ENCODE data around the gene SIRPA.
A peak's percentile ranks its signal among the peaks of the same experiment; 100 is the strongest.

The SIRPA gene

DNA sequence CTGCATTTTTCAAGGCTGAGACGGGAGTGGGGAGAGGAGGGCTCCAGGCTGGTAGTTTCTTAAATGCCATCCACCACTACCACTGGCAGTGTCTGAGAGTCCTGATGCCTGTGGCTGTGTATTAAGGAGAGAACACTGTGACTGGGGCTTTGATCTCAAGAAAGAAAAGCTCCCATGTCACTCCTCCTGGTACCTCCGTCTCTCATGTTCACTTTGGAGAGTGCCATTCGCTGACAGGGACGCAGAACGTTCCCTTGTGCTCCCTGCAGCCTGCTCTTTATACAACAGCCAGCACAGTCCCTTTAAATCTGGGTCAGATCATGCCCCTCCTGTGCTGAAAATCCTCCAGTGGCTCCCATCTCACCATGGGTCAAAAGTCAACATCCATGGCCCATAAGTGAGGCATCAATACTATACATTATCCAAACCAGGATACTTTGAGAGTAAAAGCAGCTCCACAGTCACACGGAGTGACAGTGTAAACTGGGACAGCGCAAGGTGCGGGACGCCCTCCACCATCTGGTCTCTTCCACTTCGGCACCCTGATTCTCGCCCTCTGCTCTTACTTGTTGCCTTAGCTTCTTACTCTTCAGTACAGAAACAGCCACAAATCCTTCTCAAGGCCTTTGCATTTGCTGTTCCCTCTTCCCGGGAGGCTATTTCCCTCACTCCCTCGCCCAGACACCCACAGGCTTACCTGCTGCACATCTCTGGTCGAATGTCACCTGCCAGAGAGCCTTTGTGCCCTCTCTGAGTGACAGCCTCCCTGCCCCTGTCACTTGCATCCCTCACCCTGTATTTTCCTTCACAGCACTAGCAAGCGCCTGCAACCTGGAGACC is 78.6 kb downstream of the SIRPA start:
- H3K4me3 ChIP-seq (ENCODE audit: low read depth, low read length) = no peak overlapping the region
- TF ChIP-seq, protein P1, sequence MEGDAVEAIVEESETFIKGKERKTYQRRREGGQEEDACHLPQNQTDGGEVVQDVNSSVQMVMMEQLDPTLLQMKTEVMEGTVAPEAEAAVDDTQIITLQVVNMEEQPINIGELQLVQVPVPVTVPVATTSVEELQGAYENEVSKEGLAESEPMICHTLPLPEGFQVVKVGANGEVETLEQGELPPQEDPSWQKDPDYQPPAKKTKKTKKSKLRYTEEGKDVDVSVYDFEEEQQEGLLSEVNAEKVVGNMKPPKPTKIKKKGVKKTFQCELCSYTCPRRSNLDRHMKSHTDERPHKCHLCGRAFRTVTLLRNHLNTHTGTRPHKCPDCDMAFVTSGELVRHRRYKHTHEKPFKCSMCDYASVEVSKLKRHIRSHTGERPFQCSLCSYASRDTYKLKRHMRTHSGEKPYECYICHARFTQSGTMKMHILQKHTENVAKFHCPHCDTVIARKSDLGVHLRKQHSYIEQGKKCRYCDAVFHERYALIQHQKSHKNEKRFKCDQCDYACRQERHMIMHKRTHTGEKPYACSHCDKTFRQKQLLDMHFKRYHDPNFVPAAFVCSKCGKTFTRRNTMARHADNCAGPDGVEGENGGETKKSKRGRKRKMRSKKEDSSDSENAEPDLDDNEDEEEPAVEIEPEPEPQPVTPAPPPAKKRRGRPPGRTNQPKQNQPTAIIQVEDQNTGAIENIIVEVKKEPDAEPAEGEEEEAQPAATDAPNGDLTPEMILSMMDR (IDR thresholded peaks at IDR 0.05; ENCODE audit: low read depth, low read length) = no peak
- no peak for DNase-seq (ENCODE audit: low read depth, low spot score)
- in situ Hi-C loops (cut with HindIII; ENCODE audit: low sequenced_read_pairs) = no loop called here

DNA sequence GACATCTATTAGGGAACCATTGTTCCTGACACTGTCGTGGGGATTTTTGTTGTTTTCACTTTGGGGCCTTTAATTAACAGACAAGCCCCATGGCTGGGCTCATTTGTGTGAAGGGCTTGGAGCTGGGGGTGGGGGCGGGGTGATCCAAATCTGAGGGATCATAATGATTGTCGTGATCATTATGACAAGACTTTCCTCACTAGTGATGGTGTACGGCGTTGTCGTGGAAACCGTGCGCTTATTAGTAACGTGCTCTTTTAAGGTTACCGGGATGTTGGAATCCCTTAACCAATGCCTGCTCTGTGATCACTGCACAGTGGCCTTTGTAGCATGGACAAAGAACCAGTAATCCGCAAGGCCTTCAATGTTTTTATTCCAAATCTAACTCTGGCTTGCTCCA is 80.1 kb downstream of the SIRPA start:
- no peak for DNase-seq (ENCODE audit: low read depth, low spot score)
- H3K4me3 ChIP-seq (ENCODE audit: low read depth, low read length) = no peak overlapping the region
- in situ Hi-C loops (cut with HindIII; ENCODE audit: low sequenced_read_pairs) = no loop called here
- TF ChIP-seq, protein P1 (IDR thresholded peaks at IDR 0.05; ENCODE audit: low read depth, low read length) = no peak

DNA sequence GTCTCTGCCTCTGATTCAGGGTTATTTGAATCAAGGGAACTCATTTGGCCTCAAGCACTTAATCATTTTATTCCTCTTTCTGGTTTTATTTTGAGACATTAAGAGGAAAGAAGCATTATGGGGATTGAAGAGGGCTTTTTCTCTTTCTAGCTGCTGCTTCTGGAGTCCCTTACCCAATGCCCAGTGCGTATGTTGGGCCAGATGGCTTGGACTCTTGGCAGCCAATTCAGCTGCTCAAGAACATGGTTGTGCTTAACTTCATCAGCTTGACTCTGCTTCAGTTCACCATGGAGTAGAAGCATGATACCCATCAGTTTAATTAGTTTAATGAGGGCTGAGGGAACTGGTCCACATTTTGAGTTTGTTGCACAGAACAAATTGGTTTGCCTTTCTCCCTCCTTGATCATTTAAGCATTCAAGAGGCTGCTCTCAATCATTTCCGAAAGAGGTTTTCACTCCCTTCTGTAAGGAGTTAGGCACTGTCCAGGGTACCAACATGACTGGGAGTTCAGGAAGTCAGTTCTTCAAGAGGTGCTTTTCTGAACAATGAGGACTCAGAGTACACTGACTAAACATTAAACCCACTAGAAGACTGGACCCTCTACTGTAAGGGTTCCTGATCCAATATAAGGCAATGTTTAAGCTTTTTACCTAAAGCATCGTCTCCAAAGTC is 84.0 kb downstream of the SIRPA start:
- TF ChIP-seq, protein P1 (IDR thresholded peaks at IDR 0.05; ENCODE audit: low read depth, low read length) = no peak
- in situ Hi-C loops (cut with HindIII; ENCODE audit: low sequenced_read_pairs) = no loop called here
- no peak for DNase-seq (ENCODE audit: low read depth, low spot score)
- no peak overlapping the region for H3K4me3 ChIP-seq (ENCODE audit: low read depth, low read length)

DNA sequence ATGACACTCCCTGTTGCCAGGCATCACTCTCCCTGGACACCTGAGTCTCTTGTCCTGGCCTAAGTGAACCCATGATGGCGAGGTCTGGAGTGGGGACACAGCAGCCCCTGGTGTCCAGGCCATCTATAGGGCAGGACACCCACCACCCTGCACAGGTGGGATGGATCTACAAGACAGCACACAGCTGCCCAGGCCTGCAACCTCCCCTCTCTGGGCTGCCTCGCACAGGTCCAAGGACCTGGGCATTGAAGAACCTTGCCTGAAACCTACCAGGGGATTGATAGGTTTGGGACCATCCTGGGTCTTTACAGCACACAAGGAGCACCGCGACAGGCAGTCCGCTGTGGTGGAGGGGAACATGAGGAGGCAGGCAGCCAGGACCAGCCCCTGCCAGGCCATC is 87.5 kb downstream of the SIRPA start:
- in situ Hi-C loops (cut with HindIII; ENCODE audit: low sequenced_read_pairs) = no loop called here
- no peak overlapping the region for H3K4me3 ChIP-seq (ENCODE audit: low read depth, low read length)
- TF ChIP-seq, protein P1 (IDR thresholded peaks at IDR 0.05; ENCODE audit: low read depth, low read length) = no peak
- no peak for DNase-seq (ENCODE audit: low read depth, low spot score)

DNA sequence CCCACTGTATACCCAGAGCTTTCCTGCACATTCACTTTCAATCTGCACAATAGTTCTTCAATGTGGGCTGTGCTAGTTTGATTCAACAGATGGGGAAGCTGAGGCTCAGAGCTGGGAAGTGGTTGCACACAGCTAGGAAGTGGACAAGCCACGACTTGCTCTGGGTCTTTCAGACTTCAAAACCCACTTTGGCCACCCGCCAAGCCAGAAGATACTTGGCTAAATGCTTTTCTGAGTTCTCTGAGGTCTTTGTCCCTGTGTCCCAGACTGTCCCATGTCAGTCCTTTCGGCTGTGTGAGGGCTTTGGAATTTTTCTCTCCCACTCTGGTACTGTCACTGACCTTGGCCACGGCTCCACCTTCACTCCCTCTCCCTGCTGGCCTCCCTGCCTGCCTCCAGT is 88.1 kb downstream of the SIRPA start:
- TF ChIP-seq, protein P1 (IDR thresholded peaks at IDR 0.05; ENCODE audit: low read depth, low read length) = no peak
- H3K4me3 ChIP-seq (ENCODE audit: low read depth, low read length) = no peak overlapping the region
- DNase-seq (ENCODE audit: low read depth, low spot score) = no peak
- in situ Hi-C loops (cut with HindIII; ENCODE audit: low sequenced_read_pairs) = no loop called here

DNA sequence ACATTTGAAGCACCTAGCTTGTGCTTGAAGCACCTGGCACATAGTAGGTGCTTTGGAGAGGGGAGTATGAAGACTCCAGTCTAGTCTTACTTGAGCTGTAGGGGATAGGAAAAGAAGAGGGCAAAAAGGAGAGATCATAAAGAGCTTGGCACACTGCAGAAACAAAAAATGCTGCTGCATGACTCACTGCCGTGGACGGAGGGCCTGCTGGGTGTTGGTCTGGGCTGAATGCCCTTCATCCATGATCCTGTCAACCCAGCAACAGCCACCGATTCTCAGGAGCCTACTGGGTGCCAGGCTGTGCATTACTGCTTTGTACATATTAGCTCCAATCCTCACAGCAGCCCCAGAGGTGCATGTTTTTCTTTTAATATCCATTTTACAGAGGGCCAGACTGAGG is 92.6 kb downstream of the SIRPA start:
- TF ChIP-seq, protein P1 (IDR thresholded peaks at IDR 0.05; ENCODE audit: low read depth, low read length) = no peak
- peak; percentile 7 for DNase-seq (ENCODE audit: low read depth, low spot score)
- in situ Hi-C loops (cut with HindIII; ENCODE audit: low sequenced_read_pairs) = no loop called here
- H3K4me3 ChIP-seq (ENCODE audit: low read depth, low read length) = no peak overlapping the region

Data from astrocyte of the spinal cord (primary cell).